IMR-90 (cell line): Measurements from ENCODE around the gene ETFDH.
A peak's percentile ranks its signal among the peaks of the same experiment; 100 is the strongest.

ENCODE experiments used
- BHLHE40 ChIP-seq: fragments of 150-350 bp; IDR thresholded peaks from 2 replicates; pipeline ENCODE4 v1.6.1; 2016; ENCODE audit warnings: mild to moderate bottlenecking, low read depth, low read length
- MAFK ChIP-seq: IDR thresholded peaks from 2 replicates; pipeline ENCODE4 v1.6.1; 2012; ENCODE audit warnings: low read depth, low read length, improper control_type of control experiment
- MXI1 ChIP-seq: IDR thresholded peaks from 2 replicates; pipeline ENCODE4 v1.6.1; 2012; ENCODE audit warnings: low read depth, mild to moderate bottlenecking, low read length, moderate library complexity, borderline replicate concordance
- NFE2L2 ChIP-seq: fragments of 150-350 bp; IDR thresholded peaks from 2 replicates; pipeline ENCODE4 v1.6.1; 2016; ENCODE audit warnings: low read depth, mild to moderate bottlenecking, low read length
- POLR2A ChIP-seq: IDR thresholded peaks from 2 replicates; pipeline ENCODE4 v1.6.1; 2012; ENCODE audit warnings: mild to moderate bottlenecking, low read depth, low read length
- RAD21 ChIP-seq: IDR thresholded peaks from 2 replicates; pipeline ENCODE4 v1.6.1; 2012; ENCODE audit warnings: low read length, improper control_type of control experiment
- RCOR1 ChIP-seq: IDR thresholded peaks from 2 replicates; pipeline ENCODE4 v1.6.1; 2012; ENCODE audit warnings: mild to moderate bottlenecking, low read length, improper control_type of control experiment; ENCODE audit not compliant: insufficient replicate concordance
- RFX5 ChIP-seq: IDR thresholded peaks from 2 replicates; pipeline ENCODE4 v1.8.0; 2012; ENCODE audit warnings: low read depth, mild to moderate bottlenecking, low read length, moderate library complexity
- SMC3 ChIP-seq: fragments of 150-350 bp; IDR thresholded peaks from 2 replicates; pipeline ENCODE4 v1.6.1; 2016; ENCODE audit warnings: low read depth, mild to moderate bottlenecking, antibody characterized with exemption, low read length, moderate library complexity
- TF ChIP-seq, protein P1 (sequence below): conservative IDR thresholded peaks from 2 replicates; pipeline ENCODE4 v1.5.1; 2012; ENCODE audit warnings: mild to moderate bottlenecking, low read depth, low read length, improper control_type of control experiment
- TF ChIP-seq, protein P2 (sequence below): fragments of 150-350 bp; IDR thresholded peaks from 2 replicates; pipeline ENCODE4 v1.6.1; 2016; ENCODE audit warnings: low read depth, mild to moderate bottlenecking, low read length, moderate library complexity, borderline replicate concordance
- TF ChIP-seq, protein P3 (sequence below): fragments of 150-350 bp; IDR thresholded peaks from 2 replicates; pipeline ENCODE4 v1.6.1; 2017; ENCODE audit warnings: mild to moderate bottlenecking, antibody characterized with exemption, low read length, low read depth

DNA sequence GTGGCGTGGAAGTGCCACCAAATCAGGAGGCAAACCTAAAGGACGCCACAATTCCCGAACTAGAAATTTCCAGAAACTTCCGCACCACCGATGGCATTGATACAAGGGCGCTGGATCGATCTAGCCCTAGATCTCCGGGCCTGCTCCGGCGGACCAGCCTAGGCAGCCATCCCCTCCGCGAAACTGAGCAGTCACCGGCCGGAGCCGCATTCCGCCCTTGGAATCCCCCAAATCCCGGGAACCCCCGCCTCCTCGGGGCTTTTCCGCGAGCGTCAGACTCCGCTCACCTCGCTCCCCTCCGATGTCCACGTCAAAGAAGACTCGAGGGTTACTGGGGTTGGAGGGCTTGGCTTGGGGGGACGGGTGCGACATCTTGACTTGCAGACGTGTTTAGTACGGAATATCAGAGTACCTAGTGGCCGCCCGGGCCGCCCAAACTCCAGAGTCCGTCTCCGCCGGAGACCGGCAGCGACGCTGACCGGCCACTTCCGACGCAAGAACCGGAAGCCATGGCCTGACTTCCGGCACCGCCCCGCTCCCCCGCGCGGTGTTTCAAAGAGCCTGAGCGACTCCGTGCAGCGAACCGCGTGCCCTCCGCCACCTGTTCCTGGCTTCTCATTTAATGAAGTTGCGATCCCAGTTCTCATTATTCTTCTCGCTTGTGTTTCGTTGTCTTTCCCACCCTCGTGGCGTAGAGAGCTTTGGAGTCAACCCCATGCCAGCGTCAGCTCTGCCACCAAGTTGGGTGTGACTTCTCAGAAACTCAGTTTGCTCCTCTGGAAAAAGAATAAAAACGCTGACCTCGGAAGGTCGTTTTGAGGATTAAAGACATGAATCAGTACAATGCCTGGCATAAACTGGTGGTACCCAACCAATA is 51.1 kb downstream of the ETFDH start, which contains the start of gene PPID:
- TF ChIP-seq POLR2A (peak; percentile 89), RCOR1 (no peak), BHLHE40 (no peak), SMC3 (0 out of 2 replicates have a peak, but pooled peaks have one; percentile 1), RAD21 (no peak), MAFK (no peak), RFX5 (no peak), NFE2L2 (no peak), MXI1 (peak; percentile 96)
- TF ChIP-seq, protein P1, sequence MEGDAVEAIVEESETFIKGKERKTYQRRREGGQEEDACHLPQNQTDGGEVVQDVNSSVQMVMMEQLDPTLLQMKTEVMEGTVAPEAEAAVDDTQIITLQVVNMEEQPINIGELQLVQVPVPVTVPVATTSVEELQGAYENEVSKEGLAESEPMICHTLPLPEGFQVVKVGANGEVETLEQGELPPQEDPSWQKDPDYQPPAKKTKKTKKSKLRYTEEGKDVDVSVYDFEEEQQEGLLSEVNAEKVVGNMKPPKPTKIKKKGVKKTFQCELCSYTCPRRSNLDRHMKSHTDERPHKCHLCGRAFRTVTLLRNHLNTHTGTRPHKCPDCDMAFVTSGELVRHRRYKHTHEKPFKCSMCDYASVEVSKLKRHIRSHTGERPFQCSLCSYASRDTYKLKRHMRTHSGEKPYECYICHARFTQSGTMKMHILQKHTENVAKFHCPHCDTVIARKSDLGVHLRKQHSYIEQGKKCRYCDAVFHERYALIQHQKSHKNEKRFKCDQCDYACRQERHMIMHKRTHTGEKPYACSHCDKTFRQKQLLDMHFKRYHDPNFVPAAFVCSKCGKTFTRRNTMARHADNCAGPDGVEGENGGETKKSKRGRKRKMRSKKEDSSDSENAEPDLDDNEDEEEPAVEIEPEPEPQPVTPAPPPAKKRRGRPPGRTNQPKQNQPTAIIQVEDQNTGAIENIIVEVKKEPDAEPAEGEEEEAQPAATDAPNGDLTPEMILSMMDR: no peak
- TF ChIP-seq, protein P2, sequence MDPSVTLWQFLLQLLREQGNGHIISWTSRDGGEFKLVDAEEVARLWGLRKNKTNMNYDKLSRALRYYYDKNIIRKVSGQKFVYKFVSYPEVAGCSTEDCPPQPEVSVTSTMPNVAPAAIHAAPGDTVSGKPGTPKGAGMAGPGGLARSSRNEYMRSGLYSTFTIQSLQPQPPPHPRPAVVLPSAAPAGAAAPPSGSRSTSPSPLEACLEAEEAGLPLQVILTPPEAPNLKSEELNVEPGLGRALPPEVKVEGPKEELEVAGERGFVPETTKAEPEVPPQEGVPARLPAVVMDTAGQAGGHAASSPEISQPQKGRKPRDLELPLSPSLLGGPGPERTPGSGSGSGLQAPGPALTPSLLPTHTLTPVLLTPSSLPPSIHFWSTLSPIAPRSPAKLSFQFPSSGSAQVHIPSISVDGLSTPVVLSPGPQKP: no peak
- TF ChIP-seq, protein P3, sequence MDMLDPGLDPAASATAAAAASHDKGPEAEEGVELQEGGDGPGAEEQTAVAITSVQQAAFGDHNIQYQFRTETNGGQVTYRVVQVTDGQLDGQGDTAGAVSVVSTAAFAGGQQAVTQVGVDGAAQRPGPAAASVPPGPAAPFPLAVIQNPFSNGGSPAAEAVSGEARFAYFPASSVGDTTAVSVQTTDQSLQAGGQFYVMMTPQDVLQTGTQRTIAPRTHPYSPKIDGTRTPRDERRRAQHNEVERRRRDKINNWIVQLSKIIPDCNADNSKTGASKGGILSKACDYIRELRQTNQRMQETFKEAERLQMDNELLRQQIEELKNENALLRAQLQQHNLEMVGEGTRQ: 0 out of 2 replicates have a peak, but pooled peaks have one; percentile 11
